Colonic mucosa (tissue), 2 donors: ENCODE measurements around the gene KCNA3. TPM values are rescaled to one million over a fixed set of nuclear protein-coding genes. Genes with fewer than 3 reads are reported as not detected.

Experiments used
- total RNA-seq, 2 donors: library from RNA; stranded (reverse); fragmentation: NEBNext Ultra II Directional in 1 of 2; extraction: Animal tissue kit (Norgen Biotek cat#: 25700) in 1 of 2; gene quantifications; one replicate each; pipeline ENCODE4 v1.2.1, GENCODE V29; 2021
- donor health status: DM: no; HTN: no; CAD: no.
- donor health status: DM: no; HTN: no; CAD: no.

KCNA3 gene
- total RNA-seq, 2 donors from 2014 or later, result 0.93 to 1.4 TPM

Other genes with a start within 250 kb of the KCNA3 start
- gene PROK1, start 223.8 kb downstream of the KCNA3 start, total RNA-seq, result not detected
- not detected for gene KCNA10, start 155.8 kb downstream of the KCNA3 start, total RNA-seq
- gene KCNA2, start 68.6 kb downstream of the KCNA3 start, total RNA-seq, result under 1 TPM; 0.17 to 0.61 TPM
- 10 to 100 TPM in 1 of 2 donors, 1 to 10 TPM in 1; 7.4 to 15.8 TPM for gene CD53, start 198.2 kb upstream of the KCNA3 start, total RNA-seq